ENCODE measurements around the gene TEAD1.

Gene TEAD1

DNA sequence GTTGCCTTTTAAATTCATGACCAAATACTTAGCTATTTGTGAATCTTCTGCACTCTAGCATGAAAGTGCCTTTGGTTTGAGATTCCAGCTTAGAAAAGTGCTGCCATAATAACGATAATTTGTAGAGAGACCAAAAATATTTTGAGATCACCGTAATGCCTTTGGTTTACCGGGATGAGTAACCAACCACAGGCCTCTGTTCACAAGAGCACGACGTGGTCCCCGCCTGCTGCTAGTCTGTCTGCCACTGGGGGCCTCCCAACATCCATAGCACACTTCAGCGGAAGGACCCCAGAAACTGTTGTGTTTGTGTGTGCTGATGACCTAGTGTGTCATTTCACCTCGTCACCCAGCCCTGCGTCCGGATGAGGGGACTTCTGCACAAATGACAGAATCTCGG, 267.9 kb downstream of the TEAD1 start:
- no peak for TF ChIP-seq CTCF (conservative IDR thresholded peaks at IDR 0.05)
- no peak for TF ChIP-seq ZFX (IDR thresholded peaks at IDR 0.05)
- H3K27ac ChIP-seq: no peak overlapping the region

- TF ChIP-seq CTCF (conservative IDR thresholded peaks at IDR 0.05) (no peak), ZFX (IDR thresholded peaks at IDR 0.05) (no peak)
- H3K27ac ChIP-seq: no peak overlapping the region
Measured at GRCh38 chr11:12943311-12943710, 269.1 kb downstream of the TEAD1 start.

DNA sequence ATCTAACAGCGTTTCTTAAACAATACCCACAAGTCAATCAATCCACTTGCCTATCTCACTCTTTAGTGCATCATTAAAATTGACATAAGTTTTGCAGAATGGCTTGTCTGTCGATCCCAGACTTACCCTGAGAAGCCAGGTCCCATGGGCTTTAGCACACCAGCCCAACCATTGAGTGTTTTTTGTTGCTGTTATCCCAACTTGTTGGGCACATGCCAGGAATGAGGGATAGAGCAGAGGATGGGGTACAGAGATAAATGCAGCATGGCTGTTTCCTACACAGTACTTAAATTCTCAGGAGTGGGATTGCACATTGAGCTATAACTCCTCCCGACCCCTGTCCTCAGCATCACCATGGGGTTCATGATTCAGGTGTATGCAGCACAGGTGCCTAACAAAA, 270.7 kb downstream of the TEAD1 start:
- no peak overlapping the region for H3K27ac ChIP-seq
- TF ChIP-seq ZFX (IDR thresholded peaks at IDR 0.05): no peak
- TF ChIP-seq CTCF (conservative IDR thresholded peaks at IDR 0.05): no peak

DNA sequence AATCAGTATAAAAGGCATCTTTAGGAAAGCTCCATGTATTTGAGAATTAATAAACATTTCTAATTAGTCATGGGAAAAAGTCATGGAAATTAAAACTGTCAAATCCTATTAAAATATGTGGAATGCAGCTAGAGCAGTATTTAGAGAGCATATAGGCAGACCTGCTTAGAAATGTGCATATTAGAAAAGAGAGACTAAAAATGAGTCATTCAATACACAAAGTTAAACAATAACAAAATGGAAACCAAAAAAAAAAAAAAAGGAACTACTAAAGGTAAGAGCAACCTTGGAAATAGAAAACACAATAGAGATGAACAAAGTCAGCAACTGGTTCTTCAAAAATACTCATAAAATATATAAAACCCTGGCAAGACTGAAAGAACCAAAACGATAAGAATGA, 275.2 kb downstream of the TEAD1 start:
- H3K27ac ChIP-seq: no peak overlapping the region
- TF ChIP-seq ZFX (IDR thresholded peaks at IDR 0.05): no peak

DNA sequence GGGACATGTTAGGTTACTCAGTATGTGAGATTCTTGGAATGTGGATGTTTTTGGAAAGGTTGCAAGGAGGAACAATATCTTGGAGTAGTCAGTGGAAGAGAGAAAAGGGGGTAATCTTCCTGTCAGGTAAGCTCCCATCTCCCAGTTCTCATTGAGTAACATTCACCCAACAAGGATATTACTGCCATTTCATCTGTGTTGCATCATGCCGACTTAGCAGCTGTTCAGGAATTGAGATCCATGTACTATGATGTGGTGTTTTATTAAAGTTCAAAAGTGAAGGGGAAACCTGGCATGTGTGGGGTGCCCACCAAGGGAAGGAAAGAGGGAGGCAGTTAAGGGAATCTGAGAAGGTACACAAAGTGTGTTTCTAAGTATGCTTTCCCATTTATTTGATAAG, 276.4 kb downstream of the TEAD1 start:
- TF ChIP-seq CTCF (conservative IDR thresholded peaks at IDR 0.05) (no peak), ZFX (IDR thresholded peaks at IDR 0.05) (no peak)
- no peak overlapping the region for H3K27ac ChIP-seq

- no peak overlapping the region for H3K27ac ChIP-seq
- no peak for TF ChIP-seq CTCF (conservative IDR thresholded peaks at IDR 0.05)
Measured at GRCh38 chr11:12951376-12951775, 277.2 kb downstream of the TEAD1 start.

GRCh38 chr11:12952094-12952493, 277.9 kb downstream of the TEAD1 start:
- no peak for TF ChIP-seq CTCF (conservative IDR thresholded peaks at IDR 0.05)
- TF ChIP-seq ZFX (IDR thresholded peaks at IDR 0.05): no peak
- no peak overlapping the region for H3K27ac ChIP-seq

DNA sequence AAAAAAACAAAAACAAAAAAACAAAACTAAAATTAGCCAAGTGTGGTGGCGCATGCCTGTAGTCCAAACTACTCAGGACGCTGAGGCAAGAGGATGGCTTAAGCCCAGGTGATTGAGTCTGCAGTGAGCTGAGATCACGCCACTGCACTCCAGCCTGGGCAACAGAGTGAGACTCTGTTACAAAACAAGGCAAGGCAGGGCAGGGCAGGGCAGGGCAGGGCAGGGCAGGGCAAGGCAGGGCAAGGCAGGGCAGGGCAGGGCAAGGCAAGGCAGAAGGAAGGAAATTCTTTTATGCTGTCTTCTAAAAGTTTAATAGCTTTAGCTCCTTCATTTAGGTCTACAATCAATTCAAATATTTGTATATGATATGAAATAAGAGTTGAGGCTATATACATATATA, 284.8 kb downstream of the TEAD1 start:
- no peak overlapping the region for H3K27ac ChIP-seq
- TF ChIP-seq ZFX (IDR thresholded peaks at IDR 0.05) (no peak), CTCF (conservative IDR thresholded peaks at IDR 0.05) (no peak)
